HG03066 (cell line): ENCODE data around the gene CEP152.
"Not testable (repeated sequence)": the region's sequence is repeated elsewhere in the genome, so short reads cannot be mapped to it uniquely, and the experiment has no call there.

Experiments used
- ATAC-seq: cut with Tn5 transposase; IDR thresholded peaks from one replicate; pipeline ENCODE4 v1.9.1; 2021; ENCODE audit warnings: low read depth; ENCODE audit not compliant: unreplicated experiment

Gene CEP152, protein sequence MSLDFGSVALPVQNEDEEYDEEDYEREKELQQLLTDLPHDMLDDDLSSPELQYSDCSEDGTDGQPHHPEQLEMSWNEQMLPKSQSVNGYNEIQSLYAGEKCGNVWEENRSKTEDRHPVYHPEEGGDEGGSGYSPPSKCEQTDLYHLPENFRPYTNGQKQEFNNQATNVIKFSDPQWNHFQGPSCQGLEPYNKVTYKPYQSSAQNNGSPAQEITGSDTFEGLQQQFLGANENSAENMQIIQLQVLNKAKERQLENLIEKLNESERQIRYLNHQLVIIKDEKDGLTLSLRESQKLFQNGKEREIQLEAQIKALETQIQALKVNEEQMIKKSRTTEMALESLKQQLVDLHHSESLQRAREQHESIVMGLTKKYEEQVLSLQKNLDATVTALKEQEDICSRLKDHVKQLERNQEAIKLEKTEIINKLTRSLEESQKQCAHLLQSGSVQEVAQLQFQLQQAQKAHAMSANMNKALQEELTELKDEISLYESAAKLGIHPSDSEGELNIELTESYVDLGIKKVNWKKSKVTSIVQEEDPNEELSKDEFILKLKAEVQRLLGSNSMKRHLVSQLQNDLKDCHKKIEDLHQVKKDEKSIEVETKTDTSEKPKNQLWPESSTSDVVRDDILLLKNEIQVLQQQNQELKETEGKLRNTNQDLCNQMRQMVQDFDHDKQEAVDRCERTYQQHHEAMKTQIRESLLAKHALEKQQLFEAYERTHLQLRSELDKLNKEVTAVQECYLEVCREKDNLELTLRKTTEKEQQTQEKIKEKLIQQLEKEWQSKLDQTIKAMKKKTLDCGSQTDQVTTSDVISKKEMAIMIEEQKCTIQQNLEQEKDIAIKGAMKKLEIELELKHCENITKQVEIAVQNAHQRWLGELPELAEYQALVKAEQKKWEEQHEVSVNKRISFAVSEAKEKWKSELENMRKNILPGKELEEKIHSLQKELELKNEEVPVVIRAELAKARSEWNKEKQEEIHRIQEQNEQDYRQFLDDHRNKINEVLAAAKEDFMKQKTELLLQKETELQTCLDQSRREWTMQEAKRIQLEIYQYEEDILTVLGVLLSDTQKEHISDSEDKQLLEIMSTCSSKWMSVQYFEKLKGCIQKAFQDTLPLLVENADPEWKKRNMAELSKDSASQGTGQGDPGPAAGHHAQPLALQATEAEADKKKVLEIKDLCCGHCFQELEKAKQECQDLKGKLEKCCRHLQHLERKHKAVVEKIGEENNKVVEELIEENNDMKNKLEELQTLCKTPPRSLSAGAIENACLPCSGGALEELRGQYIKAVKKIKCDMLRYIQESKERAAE (N-terminal part only)

DNA sequence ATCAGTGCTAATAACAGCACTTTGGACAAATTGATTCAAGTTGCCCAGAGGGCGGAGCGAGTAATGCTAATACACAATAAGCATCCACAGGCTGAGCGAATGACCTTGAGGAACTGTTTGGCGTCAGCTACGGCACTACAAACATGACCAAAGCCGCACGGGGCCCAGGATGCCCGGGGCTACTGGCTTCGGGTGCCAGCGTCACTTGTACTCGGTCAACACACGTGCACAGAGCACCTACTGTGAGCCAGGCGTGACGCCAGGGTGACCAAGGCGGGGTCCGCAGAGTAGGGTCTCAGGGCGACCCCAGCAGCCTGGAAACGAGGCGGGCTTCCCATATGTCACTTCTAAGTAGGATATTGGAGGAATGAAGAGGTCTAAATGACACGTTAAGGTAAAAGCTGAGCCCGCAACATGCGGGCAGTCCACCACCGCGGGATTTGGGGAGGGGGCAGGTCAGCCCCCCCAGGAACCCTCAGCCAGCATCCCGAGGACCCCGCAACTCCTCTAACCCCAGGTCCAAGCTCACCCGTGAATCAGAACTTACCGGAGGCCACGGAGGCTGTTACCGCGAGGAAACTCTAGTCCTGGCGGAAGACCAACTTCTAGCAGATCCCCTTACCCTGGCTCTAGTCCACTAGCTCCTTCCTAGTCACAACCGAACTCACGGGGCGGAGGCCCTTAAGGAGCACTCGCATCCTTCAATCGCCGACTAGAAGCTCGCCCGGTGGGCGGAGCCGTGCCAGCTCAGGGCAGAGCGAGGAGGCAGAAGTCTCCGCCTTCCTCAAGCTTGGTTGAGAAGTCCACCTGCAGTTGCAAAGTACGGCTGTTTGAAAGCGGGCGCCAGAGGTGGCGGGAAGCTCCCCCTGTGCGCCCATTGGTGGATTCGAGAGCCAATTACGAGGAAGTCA is at the start of gene CEP152:
CEP152 (minus strand) TSS at position 656 of the 911 bp plus-strand sequence. CDS start 5,420 bp downstream, outside the sequence.
- ATAC-seq = peak; percentile 95

DNA sequence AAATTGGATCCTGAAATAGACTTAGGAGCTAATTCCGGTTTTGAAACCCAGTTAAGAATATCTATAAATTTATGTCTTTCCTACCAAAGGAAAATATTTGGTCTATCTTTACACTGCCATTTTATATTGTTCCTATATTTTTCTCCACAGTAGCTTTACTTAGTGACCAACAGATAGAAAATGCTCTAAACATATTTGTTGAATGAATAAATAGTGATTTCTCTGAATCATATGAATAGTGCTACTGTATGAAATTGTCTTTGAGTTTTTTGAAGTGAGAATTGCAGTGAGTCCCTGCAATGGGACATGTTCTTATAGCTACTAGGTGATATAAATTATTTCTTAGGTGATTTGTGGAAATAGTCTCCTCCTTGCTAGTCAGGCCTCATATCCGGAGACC is 48.6 kb upstream of the CEP152 start:
- ATAC-seq = no peak

- ATAC-seq = no peak
These were observed 47.5 kb upstream of the CEP152 start for GRCh38 chr15:48858401-48858800.

GRCh38 chr15:48856942-48857341 is 46.1 kb upstream of the CEP152 start:
- ATAC-seq = no peak

- ATAC-seq = no peak
These were observed 44.9 kb upstream of the CEP152 start for GRCh38 chr15:48855501-48856440.

DNA sequence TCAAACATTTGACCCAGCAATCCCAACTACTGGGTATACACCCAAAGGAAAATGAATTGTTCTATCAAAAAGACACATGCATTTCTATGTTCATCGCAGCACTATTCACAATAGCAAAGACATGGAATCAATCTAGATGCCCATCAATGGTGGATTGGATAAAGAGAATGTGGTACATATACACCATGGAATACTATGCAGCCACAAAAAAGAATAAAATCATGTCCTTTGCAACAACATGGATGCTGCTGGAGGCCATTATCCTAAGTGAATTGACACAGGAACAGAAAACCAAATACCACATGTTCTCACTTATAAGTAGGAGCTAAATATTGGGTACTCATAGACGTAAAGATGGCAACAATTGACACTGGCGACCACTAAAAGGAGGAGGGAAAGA is 43.6 kb upstream of the CEP152 start:
- ATAC-seq = not testable (repeated sequence)

- no peak for ATAC-seq
These were observed 41.1 kb upstream of the CEP152 start for GRCh38 chr15:48851956-48852355.

- ATAC-seq = no peak
These were observed 39.8 kb upstream of the CEP152 start for GRCh38 chr15:48850648-48851047.

DNA sequence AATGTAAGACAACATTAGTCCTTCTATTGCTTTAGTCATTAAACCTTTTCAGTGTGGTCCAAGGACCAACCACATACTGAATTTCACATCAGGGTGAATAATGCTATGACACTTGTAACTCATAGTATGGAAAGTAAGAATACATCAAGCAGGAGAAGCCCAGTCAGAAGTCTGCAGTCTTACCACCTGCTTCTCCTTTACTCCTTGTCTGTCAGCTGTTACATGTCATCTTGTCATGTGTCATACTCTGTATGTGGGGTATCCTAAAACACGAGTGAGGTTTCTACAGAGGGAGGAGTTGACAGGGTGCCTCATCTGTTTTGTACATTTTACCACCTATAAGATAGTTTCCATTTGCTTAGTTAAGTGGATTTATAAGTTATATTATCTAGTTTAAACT is 34.3 kb upstream of the CEP152 start:
- no peak for ATAC-seq

- ATAC-seq = no peak
These were observed 31.6 kb upstream of the CEP152 start for GRCh38 chr15:48842501-48842900.

DNA sequence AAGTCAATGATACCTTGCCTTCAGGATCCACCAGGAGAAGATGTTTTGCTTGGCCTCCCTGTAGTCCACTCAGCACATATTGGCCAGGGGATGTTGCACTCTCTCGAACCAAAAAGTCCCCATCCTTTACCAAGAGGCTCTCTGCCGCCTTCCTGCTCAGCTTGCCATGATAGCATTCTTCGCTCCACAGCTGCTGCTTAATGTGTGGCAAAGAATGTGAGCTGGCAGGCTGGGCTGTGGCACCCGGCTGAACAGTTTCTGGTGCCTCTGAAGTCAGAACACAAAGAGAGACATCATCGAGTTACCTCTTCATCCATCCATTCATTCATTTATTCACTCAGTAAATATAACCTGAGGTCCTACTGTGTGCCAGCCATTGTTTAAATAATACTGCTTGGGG is 23.9 kb upstream of the CEP152 start:
- ATAC-seq = no peak

GRCh38 chr15:48833526-48834239 is 22.8 kb upstream of the CEP152 start:
- no peak for ATAC-seq

DNA sequence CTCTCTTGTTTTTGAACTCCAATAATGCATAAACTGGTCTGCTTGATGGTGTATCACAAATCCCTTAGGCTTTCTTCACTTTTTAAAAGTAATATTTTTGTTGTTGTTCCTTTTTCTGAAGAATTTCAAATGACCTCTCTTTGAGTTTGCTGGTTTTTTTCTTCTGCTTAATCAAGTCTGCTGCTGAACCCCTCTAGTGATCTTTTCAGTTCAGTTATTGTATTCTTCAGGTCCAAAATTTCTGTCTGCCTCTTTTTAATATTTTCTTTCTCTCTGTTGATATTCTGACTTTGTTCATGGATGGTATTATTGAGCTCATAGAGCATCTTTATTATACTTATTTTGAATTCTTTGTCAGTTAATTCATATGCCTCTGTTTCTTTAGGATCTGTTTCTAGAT is 21.8 kb upstream of the CEP152 start:
- ATAC-seq = no peak

DNA sequence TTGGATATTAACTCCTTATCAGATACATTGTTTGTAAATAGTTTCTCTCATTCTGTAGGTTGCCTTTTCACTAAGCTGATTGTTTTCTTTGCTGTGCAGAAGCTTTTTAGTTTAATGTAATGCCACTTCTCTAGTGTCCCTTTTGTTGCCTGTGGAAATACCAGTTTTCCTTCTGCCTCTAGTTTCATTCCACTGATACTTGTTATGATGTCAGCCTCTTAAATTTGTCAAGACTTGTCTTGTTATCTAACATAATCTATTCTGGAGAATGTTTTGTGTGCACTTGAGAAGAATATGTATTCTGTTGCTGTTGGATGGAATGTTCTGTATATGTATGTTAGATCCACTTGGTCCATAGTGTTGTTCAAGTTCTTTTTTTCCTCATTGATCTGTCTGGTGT is 18.0 kb upstream of the CEP152 start:
- ATAC-seq = no peak

- no peak for ATAC-seq
These were observed 17.6 kb upstream of the CEP152 start for GRCh38 chr15:48828471-48828870.

- ATAC-seq = no peak
These were observed 14.2 kb upstream of the CEP152 start for GRCh38 chr15:48825075-48825474.

GRCh38 chr15:48823706-48824105 is 12.8 kb upstream of the CEP152 start:
- ATAC-seq = no peak

- no peak for ATAC-seq
These were observed 12.4 kb upstream of the CEP152 start for GRCh38 chr15:48823237-48823636.
